Gastrocnemius medialis (tissue), 4 donors: Measurements from ENCODE around the gene MAPK8. TPM values are rescaled to one million over a fixed set of nuclear protein-coding genes. Genes with fewer than 3 reads are reported as not detected.
"Not testable (repeated sequence)": the region's sequence is repeated elsewhere in the genome, so short reads cannot be mapped to it uniquely, and the experiment has no call there.

Source experiments
- ATAC-seq, 2 donors: fragments of 150-250 bp; one replicate each; pipeline ENCODE4 v1.9.1; 2016
- DNase-seq, 2 donors: peaks; one replicate each; pipeline ENCODE4 v3.0.0-alpha.2; 2019
- H3K27ac ChIP-seq, 4 donors: fragments of 200-600 bp; sonication (generic); 1 replicate in 1 of 4; 2 replicates in 3 of 4; pipeline ENCODE4 v1.5.1; 2016 to 2018; ENCODE audit warnings: mild to moderate bottlenecking in 2 of 4, moderate library complexity in 1 of 4
- H3K27me3 ChIP-seq, 3 donors: fragments of 200-600 bp; sonication (generic) in 2 of 3; 1 replicate in 1 of 3; 2 replicates in 2 of 3; pipeline versions ENCODE4 v1.5.1 to v1.6.0; 2016 to 2019; ENCODE audit warnings: mild to moderate bottlenecking in 1 of 3, moderate library complexity in 1 of 3
- H3K36me3 ChIP-seq, 2 donors: fragments of 200-600 bp; sonication (generic) in 1 of 2; one replicate each; pipeline ENCODE4 v1.5.1; 2017 to 2018
- H3K4me1 ChIP-seq, 2 donors: fragments of 200-600 bp; sonication (generic) in 1 of 2; one replicate each; pipeline ENCODE4 v1.5.1; 2016 to 2017; ENCODE audit warnings: mild to moderate bottlenecking in 2 of 2
- H3K4me3 ChIP-seq, 4 donors: fragments of 200-600 bp; sonication (generic) in 3 of 4; 1 replicate in 1 of 4; 2 replicates in 3 of 4; pipeline ENCODE4 v1.5.1; 2016 to 2019; ENCODE audit warnings: mild to moderate bottlenecking in 2 of 4
- H3K9me3 ChIP-seq, 3 donors: fragments of 200-600 bp; sonication (generic) in 2 of 3; 1 replicate in 1 of 3; 2 replicates in 2 of 3; pipeline ENCODE4 v1.5.1; 2016 to 2019
- CTCF ChIP-seq, 5 experiments: fragments of 450-650 bp in 3 of 5; fragments of 200-600 bp in 2 of 5; sonication (generic) in 2 of 5; IDR thresholded peaks in 4 of 5; conservative IDR thresholded peaks in 1 of 5; 1 replicate in 4 of 5; 2 replicates in 1 of 5; pipeline ENCODE4 v1.5.1; 2016 to 2019; ENCODE audit warnings: antibody characterized with exemption in 5 of 5, mild to moderate bottlenecking in 3 of 5, moderate library complexity in 3 of 5
- POLR2A ChIP-seq, 2 donors: fragments of 450-650 bp; IDR thresholded peaks; one replicate each; pipeline ENCODE4 v1.6.1; 2017; ENCODE audit warnings: antibody characterized with exemption in 2 of 2, mild to moderate bottlenecking in 2 of 2, moderate library complexity in 2 of 2
- in situ Hi-C, 4 donors: fragments of 200-750 bp; cut with MboI; loops; one replicate each; pipeline versions ENCODE4 v1.15.0 to v1.8.0; 2017; ENCODE audit warnings: low sequenced_read_pairs in 4 of 4
- intact Hi-C: fragments of 100-400 bp; cut with DNase I; formaldehyde crosslinking; loops from one replicate; pipeline ENCODE4 v1.15.1; 2023; ENCODE audit warnings: low total_unique reads
- total RNA-seq, 4 donors: library from RNA; depleted of rRNA; stranded (reverse); fragments of >200 nt; gene quantifications; one replicate each; pipeline versions ENCODE4 v1.1.0 to v1.2.3, GENCODE V29; 2016

MAPK8 gene
- total RNA-seq, 4 donors from 2014 or later, result 25.6 to 52.1 (median 35.4) TPM

GRCh38 chr10:48279081-48279751, 27.3 kb upstream of the MAPK8 start:
- no peaks in the 10 kb centered on the region for H3K27me3 ChIP-seq
- TF ChIP-seq CTCF (IDR thresholded peaks at IDR 0.05 in 4 of 5, conservative IDR thresholded peaks at IDR 0.05 in 1 of 5) (no peak), POLR2A (IDR thresholded peaks at IDR 0.05) (no peak)
- no peak for DNase-seq
- H3K36me3 ChIP-seq, result no peaks in the 10 kb centered on the region
- H3K9me3 ChIP-seq, result peaks cover 0 to 5% (median 0%) of the 10 kb centered on the region in 3 donors
- ATAC-seq, result no peak
- H3K27ac ChIP-seq, result no peak overlapping the region
- in situ Hi-C loops, result no loop called here
- intact Hi-C loops, result no loop called here
- H3K4me1 ChIP-seq, result no peaks in the 10 kb centered on the region
- H3K4me3 ChIP-seq, result no peak overlapping the region

- H3K4me3 ChIP-seq, H3K36me3 ChIP-seq, H3K27ac ChIP-seq, H3K4me1 ChIP-seq, H3K27me3 ChIP-seq, in situ Hi-C loops, ATAC-seq, H3K9me3 ChIP-seq, DNase-seq, intact Hi-C loops: not testable (repeated sequence)
Observed at GRCh38 chr10:48281697-48282096, 24.8 kb upstream of the MAPK8 start.

GRCh38 chr10:48282829-48283228, 23.6 kb upstream of the MAPK8 start:
- Histone ChIP-seq H3K27ac (no peak overlapping the region), H3K4me1 (no peaks in the 10 kb centered on the region), H3K27me3 (peaks cover 0 to 3% (median 0%) of the 10 kb centered on the region in 3 donors), H3K9me3 (peaks cover 0 to 5% (median 0%) of the 10 kb centered on the region in 3 donors), H3K4me3 (no peak overlapping the region), H3K36me3 (no peaks in the 10 kb centered on the region)
- TF ChIP-seq CTCF (IDR thresholded peaks at IDR 0.05 in 4 of 5, conservative IDR thresholded peaks at IDR 0.05 in 1 of 5) (no peak), POLR2A (IDR thresholded peaks at IDR 0.05) (no peak)
- intact Hi-C loops, result no loop called here
- DNase-seq (no peak), ATAC-seq (no peak)
- in situ Hi-C loops, result no loop called here

- H3K27ac ChIP-seq, result no peak overlapping the region
- no peak for ATAC-seq
- intact Hi-C loops (no loop called here), in situ Hi-C loops (no loop called here)
- no peaks in the 10 kb centered on the region for H3K4me1 ChIP-seq
- DNase-seq, result no peak
- no peak for TF ChIP-seq CTCF (IDR thresholded peaks at IDR 0.05 in 4 of 5, conservative IDR thresholded peaks at IDR 0.05 in 1 of 5)
- no peak for TF ChIP-seq POLR2A (IDR thresholded peaks at IDR 0.05)
- peaks cover 0 to 3% (median 0%) of the 10 kb centered on the region in 3 donors for H3K27me3 ChIP-seq
- peaks cover 0 to 5% (median 0%) of the 10 kb centered on the region in 3 donors for H3K9me3 ChIP-seq
- H3K4me3 ChIP-seq, result no peak overlapping the region
- no peaks in the 10 kb centered on the region for H3K36me3 ChIP-seq
Observed at GRCh38 chr10:48284002-48284546, 22.4 kb upstream of the MAPK8 start.

- Histone ChIP-seq H3K9me3 (peaks cover 0 to 5% (median 0%) of the 10 kb centered on the region in 3 donors), H3K27me3 (peaks cover 0 to 3% (median 0%) of the 10 kb centered on the region in 3 donors), H3K4me3 (no peak overlapping the region), H3K36me3 (no peaks in the 10 kb centered on the region), H3K4me1 (no peaks in the 10 kb centered on the region), H3K27ac (no peak overlapping the region)
- DNase-seq (no peak), ATAC-seq (no peak)
- in situ Hi-C loops (no loop called here), intact Hi-C loops (no loop called here)
- TF ChIP-seq CTCF (IDR thresholded peaks at IDR 0.05 in 4 of 5, conservative IDR thresholded peaks at IDR 0.05 in 1 of 5) (no peak), POLR2A (IDR thresholded peaks at IDR 0.05) (no peak)
Observed at GRCh38 chr10:48284811-48285210, 21.7 kb upstream of the MAPK8 start.
